HG02623 (cell line): Measurements from ENCODE around the gene KIRREL3.

Experiments used
- ATAC-seq: cut with Tn5 transposase; IDR thresholded peaks from one replicate; pipeline ENCODE4 v1.9.1; 2021; ENCODE audit warnings: moderate library complexity; ENCODE audit not compliant: unreplicated experiment

Gene KIRREL3

GRCh38 chr11:126416542-126417090 is 584.0 kb downstream of the KIRREL3 start:
- ATAC-seq = peak; percentile 86

DNA sequence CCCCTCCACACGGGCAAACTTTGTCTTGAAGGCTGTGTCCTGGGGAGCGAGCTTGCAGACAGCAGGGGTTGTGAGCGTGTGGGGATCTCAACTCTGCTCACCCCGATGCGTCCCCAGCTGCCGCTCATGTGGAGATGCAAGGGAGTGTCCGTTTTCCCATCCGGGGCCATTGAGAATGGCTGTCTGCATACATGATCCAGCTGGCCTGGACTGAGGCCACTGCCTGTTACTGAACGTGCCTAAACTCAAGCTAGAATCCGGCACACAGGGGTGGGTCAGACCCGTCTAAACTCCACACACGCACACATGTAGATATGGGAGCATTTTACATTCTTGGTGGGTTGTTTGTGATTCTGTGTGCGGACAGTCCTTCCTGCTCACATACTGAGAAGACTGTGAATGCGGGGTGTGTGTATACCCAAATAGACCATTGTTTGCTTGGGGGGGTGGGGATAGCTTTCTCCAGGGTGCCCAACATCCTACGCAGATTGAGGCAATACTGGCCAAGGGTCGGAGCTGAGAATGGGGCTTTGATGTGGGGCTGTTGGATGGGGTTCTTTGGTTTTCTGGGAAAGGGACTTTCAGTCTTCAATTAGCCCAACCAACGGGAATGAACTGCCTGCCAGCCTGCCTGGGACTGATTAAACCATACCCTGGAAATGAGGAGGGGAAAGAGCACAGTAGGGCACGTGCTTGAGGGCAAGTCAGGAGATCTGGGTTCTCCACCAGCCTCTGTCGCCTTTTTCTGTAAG is 584.7 kb downstream of the KIRREL3 start:
- ATAC-seq = no peak

DNA sequence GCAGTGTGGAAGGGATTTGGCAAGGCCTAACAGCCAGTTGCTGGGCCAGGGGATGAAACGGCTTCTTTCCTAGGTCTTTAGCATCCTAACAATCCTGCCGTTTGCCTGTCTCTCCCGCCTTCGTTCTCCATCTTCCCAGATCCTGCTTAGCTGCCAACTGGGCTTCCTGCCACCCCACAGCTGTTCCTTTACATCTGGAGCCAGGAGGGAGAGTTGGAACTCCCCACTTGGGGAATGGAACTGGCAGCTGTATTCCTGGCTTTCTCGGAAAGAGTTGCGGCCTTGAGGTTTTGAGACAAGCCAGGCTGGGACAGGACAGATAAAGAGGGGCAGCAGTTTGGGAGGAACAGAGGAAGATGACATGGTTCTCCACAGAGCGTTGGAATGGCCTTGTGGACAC is 585.4 kb downstream of the KIRREL3 start:
- ATAC-seq = no peak

DNA sequence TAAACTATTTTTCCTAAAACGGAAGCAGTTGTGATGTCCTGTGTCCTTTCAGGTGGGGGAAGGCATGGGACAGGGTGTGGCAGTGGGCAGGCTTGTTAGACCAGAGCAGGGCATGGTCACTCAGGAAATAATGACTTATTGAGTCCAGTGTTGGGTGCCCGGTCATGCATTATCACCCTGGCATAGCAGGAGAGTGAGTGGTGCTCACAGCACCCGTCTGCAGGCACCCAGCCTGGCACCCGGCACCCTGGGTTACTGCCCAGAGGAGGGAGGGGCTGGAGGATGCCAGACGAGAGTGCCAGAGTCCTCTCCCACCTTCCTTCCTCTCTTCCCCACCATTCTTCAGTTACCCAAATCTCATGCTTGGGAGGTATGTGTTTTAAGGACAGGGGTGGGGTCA is 586.0 kb downstream of the KIRREL3 start:
- no peak for ATAC-seq

- no peak for ATAC-seq
Measured at GRCh38 chr11:126413843-126414405, 586.6 kb downstream of the KIRREL3 start.

DNA sequence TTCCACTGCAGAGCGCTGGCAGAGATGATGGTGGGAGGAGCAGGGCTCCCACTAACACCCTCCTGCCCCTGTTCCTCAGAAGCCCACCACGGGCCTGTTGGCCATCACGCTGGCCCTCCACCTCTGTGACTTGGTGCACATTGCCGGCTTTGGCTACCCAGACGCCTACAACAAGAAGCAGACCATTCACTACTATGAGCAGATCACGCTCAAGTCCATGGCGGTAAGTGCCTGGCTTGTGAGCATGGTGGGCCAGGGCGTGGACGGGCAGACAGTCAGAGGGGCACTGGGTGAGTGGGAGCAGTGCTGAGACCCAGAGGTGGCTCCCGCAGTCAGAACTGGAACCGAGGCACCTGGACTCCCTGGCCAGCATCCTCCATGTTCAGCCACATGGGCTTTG is 587.1 kb downstream of the KIRREL3 start:
- ATAC-seq = no peak

- ATAC-seq = no peak
Measured at GRCh38 chr11:126411971-126412381, 588.6 kb downstream of the KIRREL3 start.

GRCh38 chr11:126410649-126411048 is 589.9 kb downstream of the KIRREL3 start:
- ATAC-seq = no peak

DNA sequence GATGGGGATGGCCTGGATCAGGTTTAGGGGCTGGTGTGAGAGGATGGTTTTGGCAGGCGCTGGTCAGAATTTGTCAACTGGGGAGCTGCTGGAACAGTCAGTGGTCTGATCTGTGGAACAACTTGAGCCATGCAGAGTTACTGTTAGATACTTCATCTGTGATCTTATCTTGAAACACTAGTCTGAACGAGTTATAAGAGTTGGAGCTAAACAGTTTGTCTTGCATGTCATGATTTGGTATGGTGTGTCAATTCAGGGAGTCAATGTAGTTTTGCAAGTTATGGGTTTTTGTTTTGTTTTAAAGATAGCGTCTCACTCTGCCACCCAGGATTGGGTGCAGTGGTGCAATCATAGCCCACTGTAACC is 591.0 kb downstream of the KIRREL3 start:
- ATAC-seq = no peak

DNA sequence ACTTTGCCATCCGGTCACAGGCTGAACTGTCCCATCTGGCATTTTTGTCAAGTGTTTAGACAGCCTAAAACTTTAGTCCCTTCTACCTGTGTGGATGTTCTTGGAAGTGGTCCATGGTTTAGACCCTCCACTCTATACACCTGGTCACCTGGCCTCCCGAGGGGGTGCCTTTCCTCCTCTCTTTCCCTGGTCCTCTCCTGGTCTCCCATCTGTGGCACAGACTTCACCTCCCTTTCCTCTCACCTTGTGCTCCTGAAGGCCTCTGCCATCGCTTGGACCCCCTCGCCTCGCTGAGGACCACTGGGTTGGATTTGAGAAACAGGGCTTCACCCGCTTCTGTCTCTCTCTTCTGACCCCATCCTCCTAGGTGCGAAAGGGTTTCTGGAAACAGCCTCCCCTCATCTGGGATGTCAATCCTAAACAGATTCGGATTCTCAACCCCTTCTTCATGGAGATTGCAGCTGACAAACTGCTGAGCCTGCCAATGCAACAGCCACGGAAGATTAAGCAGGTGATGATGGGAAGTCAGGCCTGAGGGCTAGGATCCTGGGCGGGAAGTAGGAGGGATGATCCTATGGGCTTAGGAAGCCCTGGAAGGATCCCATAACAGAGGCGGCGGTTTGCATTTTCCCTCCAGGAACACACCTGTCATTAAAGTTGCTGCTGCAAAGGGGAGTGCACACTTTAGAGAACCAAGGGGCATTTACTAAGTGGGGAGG is 591.5 kb downstream of the KIRREL3 start:
- no peak for ATAC-seq

DNA sequence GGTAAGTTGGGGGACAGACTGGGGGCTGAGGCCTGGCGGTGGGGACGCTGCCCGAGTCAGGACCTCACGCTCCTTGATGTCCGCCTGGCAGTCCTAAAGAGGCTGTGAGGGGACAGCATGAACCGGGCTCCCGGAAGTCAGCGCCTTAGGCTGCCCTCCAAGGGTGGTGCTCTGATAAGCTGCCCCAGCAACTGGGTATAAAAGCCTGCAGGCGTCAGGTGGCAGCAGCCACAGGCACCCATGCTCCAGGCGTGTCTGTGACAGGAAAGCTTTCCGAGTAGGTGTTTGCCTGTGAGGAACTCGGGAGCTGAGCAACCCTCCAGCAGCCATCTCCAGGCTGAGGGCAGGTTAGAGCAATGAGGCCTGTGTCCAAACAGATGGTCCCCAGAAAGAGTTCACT is 592.1 kb downstream of the KIRREL3 start:
- ATAC-seq = no peak

DNA sequence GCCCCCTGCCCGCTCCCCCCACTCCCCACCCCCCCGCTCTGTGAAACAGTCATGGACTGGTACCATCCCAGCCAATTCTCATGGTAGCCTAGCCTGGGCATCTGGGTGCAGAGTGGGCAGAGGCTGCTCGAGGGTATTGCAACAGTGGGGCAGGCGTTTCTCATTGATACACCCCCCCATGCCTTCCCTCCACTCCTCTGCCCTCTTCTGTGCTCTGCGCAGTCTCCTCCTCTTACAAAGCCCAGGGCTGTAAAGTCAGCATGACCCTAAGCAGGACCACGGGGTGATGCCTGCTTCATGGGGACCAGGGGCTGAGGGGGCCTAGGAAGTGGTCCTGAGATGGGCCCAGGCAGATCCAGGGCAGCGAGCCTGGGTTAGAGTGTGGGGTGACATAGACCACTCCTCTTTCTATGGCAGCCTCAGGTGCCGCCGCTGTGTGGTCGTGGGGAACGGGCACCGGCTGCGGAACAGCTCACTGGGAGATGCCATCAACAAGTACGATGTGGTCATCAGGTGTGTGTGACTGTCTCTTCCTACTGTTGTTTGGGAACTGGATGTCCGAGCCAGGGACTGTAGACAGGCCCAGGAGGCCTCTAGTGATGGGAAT is 592.8 kb downstream of the KIRREL3 start:
- ATAC-seq = no peak

DNA sequence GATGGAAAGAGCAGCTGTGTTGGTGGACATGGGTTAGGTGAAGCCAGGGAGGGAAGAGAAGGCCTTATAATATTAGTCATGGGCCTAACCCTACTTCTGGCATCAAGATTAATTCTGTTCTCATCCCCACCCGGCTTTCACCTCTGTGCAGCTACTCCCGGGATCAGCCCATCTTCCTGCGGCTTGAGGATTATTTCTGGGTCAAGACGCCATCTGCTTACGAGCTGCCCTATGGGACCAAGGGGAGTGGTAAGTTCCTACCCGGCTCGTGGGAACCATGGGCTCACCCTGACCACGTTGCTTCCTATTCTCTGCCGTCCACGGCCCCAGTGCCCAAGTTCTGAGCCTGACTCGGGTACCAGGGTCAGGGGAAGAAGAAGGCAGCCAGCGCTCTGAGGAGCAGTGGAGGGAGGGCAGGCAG is 593.5 kb downstream of the KIRREL3 start:
- no peak for ATAC-seq

- ATAC-seq = no peak
Measured at GRCh38 chr11:126406368-126406767, 594.2 kb downstream of the KIRREL3 start.

GRCh38 chr11:126405906-126406305 is 594.7 kb downstream of the KIRREL3 start:
- no peak for ATAC-seq

DNA sequence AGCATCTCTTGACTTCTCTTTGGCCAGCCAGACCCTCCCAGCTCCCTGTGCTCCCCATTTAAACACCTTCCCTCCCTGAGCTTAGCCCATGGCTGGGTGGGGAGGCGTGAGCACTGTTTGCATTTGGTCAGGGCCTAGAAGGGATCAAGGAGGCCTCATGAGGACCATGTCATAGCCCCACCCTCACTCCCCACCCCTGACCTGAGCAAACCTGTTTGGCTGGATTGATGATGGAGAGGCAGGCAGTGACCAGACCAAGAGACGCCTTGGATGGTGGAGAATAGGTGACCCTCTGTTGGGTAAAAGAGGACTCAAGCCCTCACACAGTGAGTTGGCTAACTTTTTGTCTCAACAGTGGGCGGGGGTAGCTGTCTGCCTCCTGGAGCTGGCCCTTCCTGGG is 595.2 kb downstream of the KIRREL3 start:
- ATAC-seq = no peak

GRCh38 chr11:126404367-126404766 is 596.2 kb downstream of the KIRREL3 start:
- no peak for ATAC-seq

- ATAC-seq = peak; percentile 93
Measured at GRCh38 chr11:126403658-126404057, 596.9 kb downstream of the KIRREL3 start.

DNA sequence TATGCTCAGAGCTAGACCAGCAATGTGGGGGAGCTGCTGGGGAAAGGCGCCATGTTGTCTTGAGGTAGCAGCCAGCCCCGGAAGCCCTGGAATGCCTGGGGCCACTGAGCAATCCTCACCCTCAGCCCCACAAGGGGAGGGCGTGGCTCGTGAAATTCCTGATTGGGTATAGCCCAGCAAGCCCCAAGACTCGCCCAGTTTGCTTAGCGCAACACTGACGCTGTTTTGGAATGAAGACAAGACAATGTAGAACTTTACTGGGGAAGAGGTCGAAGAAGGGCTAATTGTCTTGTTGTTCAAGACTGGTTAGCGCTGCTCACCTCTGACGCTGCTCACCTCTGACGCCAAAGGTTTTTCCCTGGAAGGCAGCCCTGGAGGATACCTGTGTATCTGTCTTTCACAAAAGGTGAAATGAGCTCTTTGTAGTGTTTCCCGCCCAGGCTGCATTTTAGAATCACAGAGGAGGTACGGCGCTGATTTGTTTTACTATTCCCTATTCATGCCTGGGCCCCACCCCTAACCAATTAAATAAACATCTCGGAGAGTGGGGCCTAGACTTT is 597.5 kb downstream of the KIRREL3 start:
- ATAC-seq = no peak

DNA sequence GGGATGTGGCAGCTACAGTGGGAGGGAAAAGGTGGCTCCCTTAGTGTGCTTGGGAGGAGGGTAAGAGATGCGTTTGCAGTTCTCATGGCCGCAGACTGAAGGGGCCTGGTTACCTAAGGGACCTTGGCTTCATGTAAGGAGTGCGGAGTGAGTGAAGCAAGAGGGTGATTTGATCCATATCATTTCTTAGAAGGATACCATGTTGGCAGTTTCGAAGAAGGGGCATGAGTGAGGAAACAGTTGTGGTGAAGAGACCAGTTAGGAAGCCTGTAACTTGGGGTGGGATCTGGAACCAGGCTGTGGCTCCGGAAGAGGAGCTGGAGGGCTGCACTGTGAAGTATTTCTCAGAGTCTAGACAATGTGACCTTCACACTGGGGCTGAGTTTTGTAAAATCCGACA is 600.1 kb downstream of the KIRREL3 start:
- no peak for ATAC-seq

DNA sequence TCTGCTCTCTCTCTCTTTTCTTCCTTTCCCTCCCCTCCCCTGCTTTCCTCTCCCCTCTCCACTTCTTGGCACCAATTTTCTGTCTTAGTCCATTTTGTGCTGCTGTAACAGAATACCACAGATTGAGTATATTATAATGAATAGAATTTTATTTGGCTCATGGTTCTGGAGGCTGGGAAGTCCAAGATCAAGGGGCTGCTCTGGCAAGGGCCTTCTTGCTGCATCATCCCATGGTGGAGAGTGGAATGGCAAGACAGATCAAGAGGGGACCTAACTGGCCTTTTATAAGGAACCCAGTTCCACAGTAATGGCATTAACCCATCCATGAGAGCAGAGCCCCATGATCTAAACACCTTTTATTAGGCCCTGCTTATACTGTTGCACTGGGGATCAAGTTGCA is 600.6 kb downstream of the KIRREL3 start:
- no peak for ATAC-seq
